Measurements from ENCODE around the gene KDM7A. TPM values are rescaled to one million over a fixed set of nuclear protein-coding genes. Genes with fewer than 3 reads are reported as not detected.
A peak's percentile ranks its signal among the peaks of the same experiment; 100 is the strongest.

KDM7A gene
- total and polyA plus RNA-seq, 9 of the 15 experiments (the other 6 are each of a cell fraction or from before 2014, with no cell fraction given) = 0.90 to 8.4 (median 7.0) TPM

- TF ChIP-seq SNIP1 (IDR thresholded peaks at IDR 0.05; ENCODE audit: low read depth) (no peak), CTBP1 (IDR thresholded peaks at IDR 0.05; ENCODE audit: borderline replicate concordance) (0 out of 2 replicates have a peak, but pooled peaks have one; percentile 27), HDAC1 (IDR thresholded peaks at IDR 0.05) (no peak), FOS (IDR thresholded peaks at IDR 0.05; ENCODE audit: extremely low read depth, insufficient read length) (no peak), TCF3 (CRISPR knock-in tag; IDR thresholded peaks at IDR 0.05) (peak; percentile 38; the same call in 1 of the 2 replicates), ELF1 (tag; IDR thresholded peaks at IDR 0.05) (no peak), THRB (CRISPR knock-in tag; conservative IDR thresholded peaks at IDR 0.05) (no peak), SPI1 (IDR thresholded peaks at IDR 0.05; ENCODE audit: borderline replicate concordance, low read depth, low read length) (0 out of 2 replicates have a peak, but pooled peaks have one; percentile 1), BRCA1 (IDR thresholded peaks at IDR 0.05) (no peak), BRCA1 (CRISPR knock-in tag; IDR thresholded peaks at IDR 0.05) (0 out of 2 replicates have a peak, but pooled peaks have one; percentile 40), ZNF639 (CRISPR knock-in tag; conservative IDR thresholded peaks at IDR 0.05 in 1 of 2, IDR thresholded peaks at IDR 0.05 in 1 of 2) (0 out of 4 replicates have a peak, but pooled peaks of 1 of the 2 experiments have one; percentile 15), CBX1 (IDR thresholded peaks at IDR 0.05; ENCODE audit: low read depth) (no peak), LCOR (CRISPR knock-in tag; IDR thresholded peaks at IDR 0.05) (no peak), ATF6 (CRISPR knock-in tag; IDR thresholded peaks at IDR 0.05) (no peak), NR2C2 (CRISPR knock-in tag; IDR thresholded peaks at IDR 0.05) (no peak), NR2C2 (tag; IDR thresholded peaks at IDR 0.05) (no peak), FOXA3 (CRISPR knock-in tag; conservative IDR thresholded peaks at IDR 0.05 in 1 of 2, IDR thresholded peaks at IDR 0.05 in 1 of 2) (peak; percentile 51 to 88; a peak in 2 of 4 replicates), ZNF263 (CRISPR knock-in tag; IDR thresholded peaks at IDR 0.05; ENCODE audit: borderline replicate concordance) (no peak), FOXA1 (IDR thresholded peaks at IDR 0.05; ENCODE audit: borderline replicate concordance) (no peak)
Observed at GRCh38 chr7:140049339-140050024, 127.3 kb downstream of the KDM7A start (continued).

Data from K562 (cell line).